OCI-M1 (cell line): Measurements from ENCODE around the gene CHST11.

Experiments used
- DNase-seq: peaks from one replicate; lab custom pipeline; 2025; lab: John Stamatoyannopoulos, UW

CHST11 gene

GRCh38 chr12:104585448-104586055 lies 128.8 kb downstream of the CHST11 start:
- no peak for DNase-seq

- no peak for DNase-seq
These were observed 129.7 kb downstream of the CHST11 start for GRCh38 chr12:104586351-104586919.

- DNase-seq, result no peak
These were observed 131.5 kb downstream of the CHST11 start for GRCh38 chr12:104588047-104588920.

GRCh38 chr12:104588921-104589590 lies 132.3 kb downstream of the CHST11 start:
- DNase-seq, result no peak

GRCh38 chr12:104590022-104590421 lies 133.3 kb downstream of the CHST11 start:
- no peak for DNase-seq

- DNase-seq, result no peak
These were observed 134.6 kb downstream of the CHST11 start for GRCh38 chr12:104591257-104591885.

GRCh38 chr12:104593482-104593881 lies 136.7 kb downstream of the CHST11 start:
- no peak for DNase-seq

- DNase-seq, result no peak
These were observed 139.5 kb downstream of the CHST11 start for GRCh38 chr12:104596134-104596799.

- no peak for DNase-seq
These were observed 140.4 kb downstream of the CHST11 start for GRCh38 chr12:104596898-104597843.

GRCh38 chr12:104598342-104599271 lies 141.9 kb downstream of the CHST11 start:
- DNase-seq, result peak; percentile 74

- DNase-seq, result no peak
These were observed 142.7 kb downstream of the CHST11 start for GRCh38 chr12:104599272-104600035.

- no peak for DNase-seq
These were observed 143.4 kb downstream of the CHST11 start for GRCh38 chr12:104600036-104600712.

- DNase-seq, result peak; percentile 30
These were observed 144.3 kb downstream of the CHST11 start for GRCh38 chr12:104600790-104601739.

- DNase-seq, result no peak
These were observed 145.7 kb downstream of the CHST11 start for GRCh38 chr12:104602406-104602805.

- no peak for DNase-seq
These were observed 146.1 kb downstream of the CHST11 start for GRCh38 chr12:104602896-104603295.

GRCh38 chr12:104603545-104603973 lies 146.8 kb downstream of the CHST11 start:
- no peak for DNase-seq
